HepG2 (cell line): ENCODE measurements around the gene ZFPM1. TPM values are rescaled to one million over a fixed set of nuclear protein-coding genes. Genes with fewer than 3 reads are reported as not detected.

Source experiments
- CCDC6 ChIP-seq: sonication (generic); formaldehyde crosslinking; IDR thresholded peaks from 2 replicates; pipeline ENCODE4 v1.8.1; 2022; ENCODE audit warnings: mild to moderate bottlenecking, missing genetic modification reagents, moderate library complexity
- MTA1 ChIP-seq: sonication (generic); formaldehyde crosslinking; IDR thresholded peaks from 2 replicates; pipeline ENCODE4 v1.4.0; 2020; ENCODE audit warnings: missing genetic modification reagents, mild to moderate bottlenecking, borderline replicate concordance
- NR2F2 ChIP-seq: IDR thresholded peaks from 2 replicates; pipeline ENCODE4 v1.6.1; 2012; ENCODE audit warnings: low read depth, inconsistent platforms, borderline replicate concordance
- RAD21 ChIP-seq: fragments of 450-650 bp; formaldehyde crosslinking; IDR thresholded peaks from 2 replicates; pipeline ENCODE4 v1.5.0; 2020; ENCODE audit warnings: mild to moderate bottlenecking
- SNAI1 ChIP-seq: sonication (generic); formaldehyde crosslinking; IDR thresholded peaks from 2 replicates; pipeline ENCODE4 v1.5.0; 2020; ENCODE audit warnings: mild to moderate bottlenecking, missing genetic modification reagents, borderline replicate concordance
- THAP9 ChIP-seq: sonication (generic); formaldehyde crosslinking; IDR thresholded peaks from 2 replicates; pipeline ENCODE4; 2020; ENCODE audit warnings: missing genetic modification reagents, mild to moderate bottlenecking, borderline replicate concordance
- U2AF1 ChIP-seq: fragments of 200-400 bp; formaldehyde crosslinking; optimal IDR thresholded peaks from 2 replicates; pipeline ENCODE3; 2017; ENCODE audit warnings: mild to moderate bottlenecking, low read depth, low read length
- ZNF546 ChIP-seq: sonication (generic); formaldehyde crosslinking; conservative IDR thresholded peaks from 2 replicates; pipeline ENCODE4 v1.8.1; 2023; ENCODE audit warnings: mild to moderate bottlenecking, missing genetic modification reagents
- ZNF816 ChIP-seq: sonication (generic); formaldehyde crosslinking; IDR thresholded peaks from 2 replicates; pipeline ENCODE4 v1.8.0; 2022; ENCODE audit warnings: missing genetic modification reagents, mild to moderate bottlenecking, borderline replicate concordance
- polyA plus RNA-seq, 8 experiments: library from polyadenylated mRNA; depleted of rRNA in 3 of 8; stranded (reverse) in 7 of 8; unstranded in 1 of 8; fragments of >200 nt; fragmentation: Illumina TruSeq in 4 of 8; extraction: Trizol in 4 of 8; gene quantifications; 2 replicates each; pipeline versions ENCODE4 v1.2.1 to v1.2.3, GENCODE V29; 2011 to 2016; ENCODE audit warnings: low read depth in 4 of 8, missing spikeins in 1 of 8, mixed read lengths in 1 of 8; ENCODE audit not compliant: insufficient read depth in 1 of 8
- total RNA-seq, 5 experiments: library from RNA; depleted of rRNA; stranded (reverse); fragments of >200 nt; fragmentation: Illumina TruSeq; extraction: Trizol; gene quantifications; 2 replicates each; pipeline ENCODE4 v1.2.3, GENCODE V29; 2016; ENCODE audit warnings: low read depth in 1 of 5

ZFPM1 gene
- total and polyA plus RNA-seq, 2 of the 13 experiments (the other 11 are each of a cell fraction or from before 2014, with no cell fraction given): 1.3 to 3.8 TPM

- TF ChIP-seq ZNF546 (CRISPR knock-in tag) (no peak), U2AF1 (peak; percentile 23), SNAI1 (CRISPR knock-in tag) (peak; percentile 23; the same call in 1 of the 2 replicates), CCDC6 (peak; percentile 27; the same call in 1 of the 2 replicates), THAP9 (CRISPR knock-in tag) (peak; percentile 71; the same call in 1 of the 2 replicates), ZNF816 (CRISPR knock-in tag) (0 out of 2 replicates have a peak, but pooled peaks have one; percentile 16), MTA1 (CRISPR knock-in tag) (peak; percentile 16; the same call in 1 of the 2 replicates), RAD21 (CRISPR knock-in tag) (peak; percentile 8), NR2F2 (peak; percentile 10; the same call in 1 of the 2 replicates)
- TF ChIP-seq, all 625 proteins: peak for 33
Observed at GRCh38 chr16:88454523-88454947, 1.5 kb downstream of the ZFPM1 start (continued).
